ENCODE data around the gene TXNL4A.

DNA sequence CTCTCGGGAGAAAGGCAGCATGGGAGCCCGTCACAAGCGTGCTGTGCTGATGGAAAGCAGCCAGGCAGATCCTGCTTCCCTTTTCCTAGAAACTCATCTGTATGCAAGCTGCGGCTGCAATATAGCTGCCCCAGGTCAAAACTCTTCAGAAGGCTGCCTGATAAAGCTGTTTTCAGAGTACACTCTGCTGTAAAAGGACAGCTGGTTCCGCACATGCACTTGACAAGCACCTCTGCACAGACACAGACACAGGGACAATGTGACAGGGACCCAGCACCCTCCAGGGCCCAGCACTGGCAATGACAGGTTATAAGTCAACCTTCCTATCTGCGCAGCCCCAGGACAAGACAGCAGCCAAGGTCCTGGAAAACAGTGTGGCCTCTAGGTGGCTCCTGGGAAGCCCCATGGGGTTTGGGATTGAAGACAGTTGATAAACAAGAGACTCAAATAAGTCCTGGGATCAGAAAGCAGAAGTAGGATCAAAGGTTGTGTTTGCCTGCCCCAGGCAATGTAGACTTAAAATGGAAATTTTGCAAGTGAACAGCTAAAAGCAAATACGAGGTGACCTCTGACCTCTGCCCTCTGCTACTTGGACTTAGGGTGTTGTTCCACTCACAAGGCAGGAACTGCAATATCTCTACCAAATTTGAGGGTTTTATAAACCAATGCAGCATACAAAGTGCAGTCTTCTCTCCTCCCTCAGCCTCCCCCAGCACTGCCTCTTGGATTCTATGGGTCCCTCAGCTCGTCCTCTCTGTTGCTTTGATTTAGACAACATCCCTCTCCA, 53.9 kb downstream of the TXNL4A start:
- TF ChIP-seq POLR2AphosphoS5 (IDR thresholded peaks at IDR 0.05; ENCODE audit: low read depth, low read length) (no peak), CTCF (IDR thresholded peaks at IDR 0.05) (no peak), NRF1 (IDR thresholded peaks at IDR 0.05; ENCODE audit: low read depth, low read length) (no peak), RCOR1 (IDR thresholded peaks at IDR 0.05; ENCODE audit: low read length) (no peak), CHD2 (IDR thresholded peaks at IDR 0.05; ENCODE audit: low read length, partially characterized antibody) (no peak), TAF1 (IDR thresholded peaks at IDR 0.05; ENCODE audit: borderline replicate concordance, low read depth, low read length) (no peak), SIN3A (IDR thresholded peaks at IDR 0.05; ENCODE audit: borderline replicate concordance, low read depth, low read length) (no peak), RAD21 (IDR thresholded peaks at IDR 0.05; ENCODE audit: low read length) (no peak), EZH2phosphoT487 (IDR thresholded peaks at IDR 0.05; ENCODE audit: borderline replicate concordance, low read depth) (no peak)
- TF ChIP-seq, protein P1, sequence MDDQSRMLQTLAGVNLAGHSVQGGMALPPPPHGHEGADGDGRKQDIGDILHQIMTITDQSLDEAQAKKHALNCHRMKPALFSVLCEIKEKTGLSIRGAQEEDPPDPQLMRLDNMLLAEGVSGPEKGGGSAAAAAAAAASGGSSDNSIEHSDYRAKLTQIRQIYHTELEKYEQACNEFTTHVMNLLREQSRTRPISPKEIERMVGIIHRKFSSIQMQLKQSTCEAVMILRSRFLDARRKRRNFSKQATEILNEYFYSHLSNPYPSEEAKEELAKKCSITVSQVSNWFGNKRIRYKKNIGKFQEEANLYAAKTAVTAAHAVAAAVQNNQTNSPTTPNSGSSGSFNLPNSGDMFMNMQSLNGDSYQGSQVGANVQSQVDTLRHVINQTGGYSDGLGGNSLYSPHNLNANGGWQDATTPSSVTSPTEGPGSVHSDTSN (IDR thresholded peaks at IDR 0.05), result no peak
- TF ChIP-seq, protein P2, sequence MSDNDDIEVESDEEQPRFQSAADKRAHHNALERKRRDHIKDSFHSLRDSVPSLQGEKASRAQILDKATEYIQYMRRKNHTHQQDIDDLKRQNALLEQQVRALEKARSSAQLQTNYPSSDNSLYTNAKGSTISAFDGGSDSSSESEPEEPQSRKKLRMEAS (IDR thresholded peaks at IDR 0.05; ENCODE audit: low read depth), result no peak

All from SK-N-SH (cell line).